HL-60 (cell line): ENCODE data around the gene EXOC2.

Experiments
- CTCF ChIP-seq: IDR thresholded peaks from one replicate; pipeline ENCODE4 v1.5.1; 2011; ENCODE audit warnings: low read length, control low read depth, inconsistent platforms; ENCODE audit not compliant: insufficient read depth
- REST ChIP-seq: IDR thresholded peaks from 2 replicates; pipeline ENCODE4 v1.6.1; 2012; ENCODE audit warnings: low read depth; ENCODE audit not compliant: insufficient replicate concordance

- no peak for TF ChIP-seq CTCF
- TF ChIP-seq REST, result no peak
These were observed 29.7 kb upstream of the EXOC2 start for GRCh38 chr6:722608-723007.
